ENCODE measurements around the gene GAA.

The GAA gene

GRCh38 chr17:80146121-80147034, 45.0 kb downstream of the GAA start:
- peak overlapping the region; percentile 98 for H3K4me2 ChIP-seq (ENCODE audit: low read length)
- no peaks in the 10 kb centered on the region for H3K27me3 ChIP-seq (ENCODE audit: insufficient read depth, low read length)
- H3F3A ChIP-seq (ENCODE audit: insufficient read depth, low read length), result peaks cover 7% of the 10 kb centered on the region; the same call in 1 of the 2 replicates
- H3K36me3 ChIP-seq (ENCODE audit: insufficient read depth, low read length), result peaks cover 42% of the 10 kb centered on the region
- peaks cover 27% of the 10 kb centered on the region for H3K79me2 ChIP-seq (ENCODE audit: insufficient read depth, low read length)
- H3K4me1 ChIP-seq (ENCODE audit: insufficient read depth, low read length, severe bottlenecking), result peaks cover 36% of the 10 kb centered on the region
- H3K4me3 ChIP-seq (ENCODE audit: low read depth, low read length, poor library complexity, severe bottlenecking), result peak overlapping the region; percentile 92
- H3K9me2 ChIP-seq (ENCODE audit: low read depth, low read length), result no peaks in the 10 kb centered on the region
- H3K9me3 ChIP-seq (ENCODE audit: low read length), result no peaks in the 10 kb centered on the region
- TF ChIP-seq, protein P1, sequence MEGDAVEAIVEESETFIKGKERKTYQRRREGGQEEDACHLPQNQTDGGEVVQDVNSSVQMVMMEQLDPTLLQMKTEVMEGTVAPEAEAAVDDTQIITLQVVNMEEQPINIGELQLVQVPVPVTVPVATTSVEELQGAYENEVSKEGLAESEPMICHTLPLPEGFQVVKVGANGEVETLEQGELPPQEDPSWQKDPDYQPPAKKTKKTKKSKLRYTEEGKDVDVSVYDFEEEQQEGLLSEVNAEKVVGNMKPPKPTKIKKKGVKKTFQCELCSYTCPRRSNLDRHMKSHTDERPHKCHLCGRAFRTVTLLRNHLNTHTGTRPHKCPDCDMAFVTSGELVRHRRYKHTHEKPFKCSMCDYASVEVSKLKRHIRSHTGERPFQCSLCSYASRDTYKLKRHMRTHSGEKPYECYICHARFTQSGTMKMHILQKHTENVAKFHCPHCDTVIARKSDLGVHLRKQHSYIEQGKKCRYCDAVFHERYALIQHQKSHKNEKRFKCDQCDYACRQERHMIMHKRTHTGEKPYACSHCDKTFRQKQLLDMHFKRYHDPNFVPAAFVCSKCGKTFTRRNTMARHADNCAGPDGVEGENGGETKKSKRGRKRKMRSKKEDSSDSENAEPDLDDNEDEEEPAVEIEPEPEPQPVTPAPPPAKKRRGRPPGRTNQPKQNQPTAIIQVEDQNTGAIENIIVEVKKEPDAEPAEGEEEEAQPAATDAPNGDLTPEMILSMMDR (IDR thresholded peaks at IDR 0.05; ENCODE audit: low read length), result 0 out of 2 replicates have a peak, but pooled peaks have one; percentile 16
- no peak for TF ChIP-seq EZH2 (IDR thresholded peaks at IDR 0.05; ENCODE audit: borderline replicate concordance, low read length)
- H4K20me1 ChIP-seq (ENCODE audit: insufficient read depth, low read length), result no peaks in the 10 kb centered on the region
- H3K27ac ChIP-seq (ENCODE audit: low read depth, low read length, poor library complexity, severe bottlenecking), result peak overlapping the region; percentile 15
- H3K9ac ChIP-seq (ENCODE audit: low read length), result peak overlapping the region; percentile 90
- no peak overlapping the region for H2AFZ ChIP-seq (ENCODE audit: low read length)

- Histone ChIP-seq H3F3A (ENCODE audit: insufficient read depth, low read length) (peaks cover 8% of the 10 kb centered on the region; the same call in 1 of the 2 replicates), H3K36me3 (ENCODE audit: insufficient read depth, low read length) (peaks cover 33% of the 10 kb centered on the region), H3K9me3 (ENCODE audit: low read length) (no peaks in the 10 kb centered on the region), H3K4me3 (ENCODE audit: low read depth, low read length, poor library complexity, severe bottlenecking) (peak within 1 kb of the TSS; percentile 92), H3K27me3 (ENCODE audit: insufficient read depth, low read length) (no peaks in the 10 kb centered on the region), H3K9ac (ENCODE audit: low read length) (peak within 1 kb of the TSS; percentile 90), H2AFZ (ENCODE audit: low read length) (no peak within 1 kb of the TSS), H3K4me1 (ENCODE audit: insufficient read depth, low read length, severe bottlenecking) (peaks cover 45% of the 10 kb centered on the region), H3K4me2 (ENCODE audit: low read length) (peak within 1 kb of the TSS; percentile 98), H3K79me2 (ENCODE audit: insufficient read depth, low read length) (peaks cover 27% of the 10 kb centered on the region), H3K27ac (ENCODE audit: low read depth, low read length, poor library complexity, severe bottlenecking) (peak within 1 kb of the TSS; percentile 64), H3K9me2 (ENCODE audit: low read depth, low read length) (no peaks in the 10 kb centered on the region), H4K20me1 (ENCODE audit: insufficient read depth, low read length) (no peaks in the 10 kb centered on the region)
- TF ChIP-seq, protein P1 (IDR thresholded peaks at IDR 0.05; ENCODE audit: low read length), result no peak; the same call in 1 of the 2 replicates
- TF ChIP-seq EZH2 (IDR thresholded peaks at IDR 0.05; ENCODE audit: borderline replicate concordance, low read length), result no peak
Observed at GRCh38 chr17:80147035-80147822, 45.8 kb downstream of the GAA start, which contains the start of gene EIF4A3. TSS of gene EIF4A3 (minus strand) at chr17:80147128. CDS start at chr17:80146961, 167 bp downstream.

GRCh38 chr17:80151333-80151732, 50.0 kb downstream of the GAA start:
- Histone ChIP-seq H3K4me2 (ENCODE audit: low read length) (peak overlapping the region; percentile 74), H4K20me1 (ENCODE audit: insufficient read depth, low read length) (no peaks in the 10 kb centered on the region), H3K27ac (ENCODE audit: low read depth, low read length, poor library complexity, severe bottlenecking) (peak overlapping the region; percentile 100), H3K36me3 (ENCODE audit: insufficient read depth, low read length) (no peaks in the 10 kb centered on the region; the same call in 1 of the 2 replicates), H3K4me1 (ENCODE audit: insufficient read depth, low read length, severe bottlenecking) (peaks cover 48% of the 10 kb centered on the region), H3K27me3 (ENCODE audit: insufficient read depth, low read length) (no peaks in the 10 kb centered on the region), H3K9me3 (ENCODE audit: low read length) (peaks cover 5% of the 10 kb centered on the region; the same call in 1 of the 2 replicates), H3K4me3 (ENCODE audit: low read depth, low read length, poor library complexity, severe bottlenecking) (peak overlapping the region; percentile 54), H3K9me2 (ENCODE audit: low read depth, low read length) (no peaks in the 10 kb centered on the region), H3K9ac (ENCODE audit: low read length) (peak overlapping the region; percentile 77), H2AFZ (ENCODE audit: low read length) (no peak overlapping the region), H3F3A (ENCODE audit: insufficient read depth, low read length) (peaks cover 16% of the 10 kb centered on the region), H3K79me2 (ENCODE audit: insufficient read depth, low read length) (peaks cover 4% of the 10 kb centered on the region)
- no peak for TF ChIP-seq EZH2 (IDR thresholded peaks at IDR 0.05; ENCODE audit: borderline replicate concordance, low read length)
- TF ChIP-seq, protein P1 (IDR thresholded peaks at IDR 0.05; ENCODE audit: low read length), result no peak

All from OCI-LY1 (cell line).